ENCODE results near the gene RRAS2.

DNA sequence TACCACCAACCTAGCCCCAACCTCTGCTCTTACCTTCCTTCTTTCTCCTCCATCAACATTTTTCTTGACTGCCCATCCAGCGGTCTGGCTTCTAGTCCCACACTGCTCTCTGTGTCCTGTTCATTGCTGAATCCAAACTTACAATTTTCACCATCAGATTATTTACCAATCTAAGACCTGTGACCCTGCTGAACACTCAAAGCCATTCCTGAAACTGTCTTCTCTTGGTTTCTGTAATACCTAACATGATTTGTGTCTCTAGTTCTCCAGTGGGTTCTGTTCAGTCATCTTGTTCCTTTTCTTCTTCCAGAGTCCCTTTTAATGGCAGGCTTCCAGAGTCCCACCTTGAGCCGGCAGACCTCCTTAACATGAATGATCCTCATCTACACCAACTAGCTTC is 24.1 kb downstream of the RRAS2 start:
- no peak for TF ChIP-seq EZH2 (IDR thresholded peaks at IDR 0.05; ENCODE audit: borderline replicate concordance, low read depth, low read length, severe bottlenecking)
- TF ChIP-seq, protein P1, sequence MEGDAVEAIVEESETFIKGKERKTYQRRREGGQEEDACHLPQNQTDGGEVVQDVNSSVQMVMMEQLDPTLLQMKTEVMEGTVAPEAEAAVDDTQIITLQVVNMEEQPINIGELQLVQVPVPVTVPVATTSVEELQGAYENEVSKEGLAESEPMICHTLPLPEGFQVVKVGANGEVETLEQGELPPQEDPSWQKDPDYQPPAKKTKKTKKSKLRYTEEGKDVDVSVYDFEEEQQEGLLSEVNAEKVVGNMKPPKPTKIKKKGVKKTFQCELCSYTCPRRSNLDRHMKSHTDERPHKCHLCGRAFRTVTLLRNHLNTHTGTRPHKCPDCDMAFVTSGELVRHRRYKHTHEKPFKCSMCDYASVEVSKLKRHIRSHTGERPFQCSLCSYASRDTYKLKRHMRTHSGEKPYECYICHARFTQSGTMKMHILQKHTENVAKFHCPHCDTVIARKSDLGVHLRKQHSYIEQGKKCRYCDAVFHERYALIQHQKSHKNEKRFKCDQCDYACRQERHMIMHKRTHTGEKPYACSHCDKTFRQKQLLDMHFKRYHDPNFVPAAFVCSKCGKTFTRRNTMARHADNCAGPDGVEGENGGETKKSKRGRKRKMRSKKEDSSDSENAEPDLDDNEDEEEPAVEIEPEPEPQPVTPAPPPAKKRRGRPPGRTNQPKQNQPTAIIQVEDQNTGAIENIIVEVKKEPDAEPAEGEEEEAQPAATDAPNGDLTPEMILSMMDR (IDR thresholded peaks at IDR 0.05; ENCODE audit: borderline replicate concordance, extremely low read depth, low read length, poor library complexity, severe bottlenecking), result no peak

Data from DND-41 (cell line).